ENCODE measurements around the gene CLCN6. TPM values are rescaled to one million over a fixed set of nuclear protein-coding genes. Genes with fewer than 3 reads are reported as not detected.
A peak's percentile ranks its signal among the peaks of the same experiment; 100 is the strongest.

Gene CLCN6
- polyA plus RNA-seq, 5 donors, result 17.2 to 24.2 (median 18.4) TPM

DNA sequence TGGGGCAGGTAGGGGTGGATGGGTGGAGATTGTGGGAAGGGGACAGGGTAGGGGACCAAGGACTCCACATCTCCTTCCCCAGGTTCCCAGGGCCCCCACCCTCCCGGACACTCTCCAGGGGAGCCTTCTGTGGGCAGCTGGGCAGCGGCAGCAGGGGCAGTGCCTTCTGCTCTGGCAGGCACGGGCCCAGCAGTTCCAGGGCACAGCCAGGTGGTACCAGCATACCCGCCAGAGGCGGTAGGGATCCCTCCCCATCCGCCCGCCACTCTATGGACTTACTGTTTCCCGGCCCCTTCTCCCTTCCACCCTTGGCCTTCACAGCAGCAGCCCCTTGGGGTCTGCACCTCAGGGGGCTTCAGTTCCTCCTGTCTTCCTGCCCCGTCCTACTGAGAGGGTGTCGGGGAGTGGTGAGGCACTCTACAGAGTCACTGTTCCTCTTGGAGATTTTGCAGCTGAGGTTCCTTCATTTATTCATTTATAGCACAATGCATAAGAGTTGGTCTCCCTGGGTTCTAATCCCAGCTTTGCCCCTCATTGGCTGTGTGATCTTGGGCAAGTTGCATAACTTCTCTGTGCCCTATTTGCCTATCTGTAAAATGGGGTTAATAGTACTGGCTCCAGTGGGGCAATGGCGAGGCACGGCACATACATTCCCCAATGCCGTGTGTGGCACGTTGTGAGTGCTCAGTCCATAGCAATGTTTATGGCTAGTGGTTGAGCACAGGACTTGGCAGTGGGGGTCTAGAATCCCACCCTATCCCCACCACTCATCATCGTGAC lies 27.0 kb upstream of the CLCN6 start:
- no peak for DNase-seq

DNA sequence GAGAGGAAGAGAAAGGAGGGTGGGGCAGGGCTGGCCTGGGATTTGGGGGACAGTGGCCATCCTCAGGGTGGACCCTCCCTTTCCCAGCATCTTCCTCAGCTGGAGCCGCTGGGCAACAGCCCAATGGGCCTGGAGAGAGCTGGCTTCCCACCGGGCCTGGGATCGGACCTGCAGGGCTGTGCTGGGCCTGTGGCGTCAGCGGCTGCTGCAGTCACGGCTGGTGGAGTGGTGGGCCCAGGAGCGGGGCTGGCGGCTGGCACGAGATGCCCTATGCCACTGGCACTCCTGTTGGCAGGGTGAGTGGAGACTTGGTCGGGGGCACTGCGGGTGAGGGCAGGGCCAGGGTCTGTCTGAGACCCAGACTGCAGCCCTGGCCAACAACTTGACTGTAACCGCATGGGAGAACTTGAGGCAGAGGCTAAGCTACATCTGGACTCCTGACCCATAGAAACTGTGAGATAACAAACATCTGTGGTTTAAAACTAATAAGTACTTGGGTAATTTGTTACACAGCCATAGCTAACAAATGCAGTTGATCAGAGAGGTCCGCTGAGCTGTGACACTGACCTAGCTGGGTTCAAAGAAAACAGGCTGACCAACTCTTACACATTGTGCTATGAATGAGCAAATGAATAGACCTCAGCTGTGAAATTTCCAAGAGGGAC lies 26.1 kb upstream of the CLCN6 start:
- DNase-seq, result no peak

GRCh38 chr1:11780380-11781147 lies 25.4 kb upstream of the CLCN6 start:
- no peak for DNase-seq

GRCh38 chr1:11781297-11781696 lies 24.7 kb upstream of the CLCN6 start:
- no peak for DNase-seq

- no peak for DNase-seq
These were observed 23.8 kb upstream of the CLCN6 start for GRCh38 chr1:11782127-11782708.

DNA sequence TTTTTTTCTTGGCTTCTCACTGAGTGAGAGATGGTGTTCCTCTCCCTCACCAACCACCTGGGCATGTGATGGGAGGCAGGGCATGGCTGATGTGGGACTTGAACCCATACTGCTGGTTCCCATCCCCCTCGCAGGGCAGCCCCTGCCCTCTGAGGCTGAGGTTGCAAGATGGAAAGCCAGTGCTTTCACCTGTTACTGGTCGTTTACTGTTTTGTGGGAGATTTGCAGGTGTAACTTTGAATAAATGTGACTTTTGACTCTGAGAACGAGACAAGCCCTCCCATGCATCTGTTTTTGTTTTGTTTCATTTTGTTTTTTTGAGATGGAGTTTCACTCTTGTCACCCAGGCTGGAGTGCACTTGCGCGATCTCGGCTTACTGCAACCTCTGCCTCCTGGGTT lies 22.4 kb upstream of the CLCN6 start:
- DNase-seq, result no peak

- DNase-seq, result no peak
These were observed 21.6 kb upstream of the CLCN6 start for GRCh38 chr1:11784256-11784992.

DNA sequence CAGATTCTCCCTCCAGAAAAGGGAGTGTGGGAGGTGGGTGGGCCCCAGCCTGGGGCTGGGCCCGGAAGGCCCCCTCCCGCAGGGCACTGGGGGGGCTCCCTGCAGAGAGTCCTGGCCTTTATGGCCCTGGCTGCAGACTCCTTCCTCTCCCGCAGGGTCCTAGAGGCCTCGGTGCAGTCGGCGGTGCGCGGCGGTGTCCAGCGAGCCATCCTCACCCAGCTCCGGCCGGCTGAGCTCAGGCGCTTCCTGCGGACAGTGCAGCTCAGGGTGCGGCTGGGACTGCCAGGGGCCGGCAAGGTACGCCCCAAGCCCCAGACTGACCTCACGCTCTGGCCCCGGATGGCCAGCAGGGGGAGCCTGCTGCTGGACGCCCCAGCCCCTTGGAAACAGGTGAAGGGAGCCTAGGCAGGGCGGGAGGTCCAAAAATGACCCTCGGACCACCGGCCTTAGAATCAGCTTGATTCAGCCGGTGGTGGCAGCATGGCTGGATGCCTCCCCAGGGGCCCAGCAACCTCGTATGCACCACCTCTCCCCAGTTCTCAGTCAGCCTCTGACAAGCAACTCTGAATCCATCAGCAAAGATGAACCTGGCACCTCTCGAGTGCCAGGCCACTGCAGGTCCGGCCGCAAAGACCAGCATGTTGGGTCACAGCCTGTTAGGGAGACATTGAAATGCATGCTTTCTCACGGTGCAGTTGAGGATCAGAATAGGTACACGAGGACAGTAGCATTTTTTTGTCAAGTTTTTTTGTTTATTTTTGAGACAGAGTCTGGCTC lies 20.8 kb upstream of the CLCN6 start:
- no peak for DNase-seq

GRCh38 chr1:11786168-11786567 lies 19.8 kb upstream of the CLCN6 start:
- DNase-seq, result no peak

GRCh38 chr1:11787251-11787803 lies 18.7 kb upstream of the CLCN6 start:
- no peak for DNase-seq

GRCh38 chr1:11787804-11788436 lies 18.1 kb upstream of the CLCN6 start:
- DNase-seq, result no peak

GRCh38 chr1:11788549-11789053 lies 17.4 kb upstream of the CLCN6 start:
- DNase-seq, result no peak

DNA sequence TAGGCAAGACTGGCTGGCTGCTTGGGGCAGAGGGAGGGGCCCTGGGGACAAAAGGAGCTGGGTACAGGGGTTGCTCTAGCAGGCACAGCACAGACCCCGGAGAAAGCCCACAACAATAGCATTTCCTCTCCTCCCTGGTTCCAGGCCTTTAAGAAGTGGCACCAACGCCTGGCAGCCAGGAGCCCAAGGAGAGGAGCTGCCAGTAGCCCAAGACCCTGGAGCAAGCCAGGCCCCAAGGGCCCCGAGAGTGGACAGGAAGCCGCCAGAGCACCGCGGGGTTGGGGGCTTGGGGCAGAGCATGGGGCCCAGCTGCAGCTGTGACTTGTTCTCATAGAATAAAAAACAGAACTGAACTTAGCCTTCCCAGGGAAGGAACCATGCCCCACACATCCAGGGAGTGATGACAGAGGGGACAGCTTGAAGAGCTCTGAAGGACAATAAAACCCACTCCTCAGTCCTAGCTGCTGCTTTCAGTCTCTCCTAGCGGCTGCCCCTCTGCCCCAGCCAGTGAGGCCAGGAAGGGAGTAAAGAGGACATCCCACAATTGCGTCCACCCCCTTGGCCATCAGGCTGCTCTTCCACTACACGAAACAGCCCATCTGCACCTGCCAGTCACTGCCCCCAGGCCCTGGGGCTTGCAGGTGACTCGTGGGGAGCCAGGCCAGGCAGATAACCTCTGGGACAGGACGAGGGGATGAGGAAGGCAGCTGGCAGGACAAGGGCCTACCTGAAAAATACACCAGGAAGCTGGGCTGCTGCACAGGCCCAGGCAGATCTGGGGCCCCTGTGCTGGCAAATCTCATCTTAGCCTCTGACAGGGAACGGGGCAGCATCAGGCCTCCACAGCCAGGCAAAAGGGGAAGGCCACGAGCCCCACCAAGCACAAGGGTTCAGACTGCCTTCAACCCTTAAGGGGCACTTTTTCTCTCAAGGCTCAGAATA lies 16.6 kb upstream of the CLCN6 start:
- no peak for DNase-seq

GRCh38 chr1:11790101-11790879 lies 15.7 kb upstream of the CLCN6 start:
- DNase-seq, result no peak

DNA sequence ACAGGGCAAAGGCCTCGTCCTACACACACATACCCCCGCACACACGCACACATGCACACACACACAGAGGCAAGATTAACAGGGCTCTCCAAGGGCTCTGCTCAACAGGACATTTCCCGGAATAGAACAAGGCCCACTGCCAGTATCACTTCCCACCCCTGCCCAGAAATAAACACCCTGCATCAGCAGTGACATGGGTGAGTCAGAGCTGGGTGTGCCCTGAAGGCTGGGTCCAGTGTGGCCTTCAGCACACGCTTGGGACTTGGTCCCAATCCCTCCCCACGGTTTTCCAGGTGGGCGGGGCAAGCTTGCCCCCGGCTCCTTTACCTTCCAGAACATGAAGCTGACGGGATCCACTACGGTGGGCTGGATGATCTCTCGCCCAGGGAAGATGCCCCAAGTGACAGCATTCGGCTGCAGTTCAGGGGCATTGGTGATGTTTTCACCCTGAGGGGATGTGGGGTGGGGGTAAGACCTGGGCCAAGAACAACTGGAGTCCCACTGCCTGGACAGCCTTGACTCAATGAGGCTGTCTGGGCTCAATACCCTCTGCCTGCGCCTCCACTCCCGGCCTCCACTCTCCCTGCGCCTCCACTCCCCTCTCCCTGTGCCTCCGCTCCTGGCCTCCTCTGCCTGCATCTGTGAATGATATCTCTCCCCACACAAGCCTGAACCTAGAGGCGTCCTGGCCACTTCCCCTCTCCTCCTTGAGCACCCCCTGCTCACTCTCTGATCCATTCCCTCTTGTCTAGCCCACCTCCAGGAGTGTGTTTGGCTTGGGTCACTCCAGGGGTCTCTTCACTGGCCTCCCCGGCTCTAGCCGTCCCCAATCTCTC lies 14.9 kb upstream of the CLCN6 start:
- peak in 1 of 2 donors; percentile 59 for DNase-seq

DNA sequence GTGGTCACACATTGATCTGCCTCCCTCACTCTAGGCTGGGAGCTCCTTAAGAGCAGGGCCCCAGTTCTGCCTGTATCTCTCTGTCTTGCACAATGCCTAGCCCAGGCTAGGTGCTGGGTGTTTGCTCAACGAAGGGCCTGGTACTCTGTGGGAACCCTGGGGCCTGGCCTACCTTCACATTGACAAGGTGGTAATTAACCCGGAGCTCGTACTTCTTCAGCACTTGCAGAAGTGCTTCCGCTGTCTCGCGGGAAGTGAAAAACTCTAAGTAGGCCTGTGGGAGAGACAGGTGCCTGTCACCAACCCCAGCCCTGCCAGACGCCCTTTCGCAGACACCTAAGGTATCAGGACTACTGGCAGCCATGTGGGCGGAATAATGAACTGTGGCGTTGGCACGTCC lies 13.9 kb upstream of the CLCN6 start:
- no peak for DNase-seq

DNA sequence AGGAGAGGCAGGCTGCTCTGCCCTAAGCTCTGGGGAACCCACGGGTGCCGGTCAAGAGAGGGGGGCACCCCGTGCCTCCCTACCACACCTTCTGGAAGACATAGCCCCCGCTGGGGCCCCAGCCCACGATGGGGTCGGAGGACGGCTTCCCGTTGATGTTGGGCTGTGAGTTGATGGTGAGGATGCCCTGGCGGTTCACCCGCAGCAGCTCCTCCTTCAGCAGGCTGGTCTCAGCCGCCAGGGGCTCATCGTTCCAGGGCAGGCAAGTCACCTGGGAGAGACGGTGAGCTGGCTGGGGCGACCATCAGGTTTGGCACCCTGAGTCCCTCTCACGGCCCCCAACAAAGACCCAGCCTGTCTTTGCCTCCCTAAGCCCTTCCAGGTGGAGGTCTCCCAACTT lies 12.2 kb upstream of the CLCN6 start:
- DNase-seq, result no peak

Data from right lung (tissue), 5 donors.